WTC11 (cell line): ENCODE data around the gene ELAVL1. TPM values are rescaled to one million over a fixed set of nuclear protein-coding genes. Genes with fewer than 3 reads are reported as not detected.

Experiments
- ATAC-seq: fragments of 200-7000 bp; cut with Tn5 transposase; 2 replicates; pipeline ENCODE4 v1.10.0; 2021; ENCODE audit warnings: mild to moderate bottlenecking, moderate library complexity
- CTCF ChIA-PET: fragments of 300-600 bp; sonication (Branson Sonifier 250); formaldehyde crosslinking; loops from one replicate; lab custom pipeline; 2021; ENCODE audit warnings: antibody characterized with exemption; lab: Charles Lee
- POLR2A ChIA-PET: fragments of 350-600 bp; sonication (Branson Sonifier 250); formaldehyde crosslinking; loops from one replicate; lab custom pipeline; 2021; ENCODE audit warnings: antibody characterized with exemption; lab: Charles Lee
- DNase-seq: peaks from one replicate; pipeline ENCODE4 v3.0.0; 2021; ENCODE audit warnings: low spot score
- H3K27ac Mint-ChIP-seq: 2 replicates; pipeline ENCODE4 v1.8.0; 2021; ENCODE audit warnings: mixed read lengths
- H3K27me3 Mint-ChIP-seq: 2 replicates; pipeline ENCODE4 v1.8.0; 2021; ENCODE audit warnings: low read depth, mild to moderate bottlenecking, moderate library complexity, mixed read lengths
- H3K36me3 Mint-ChIP-seq: 2 replicates; pipeline ENCODE4 v1.8.0; 2021; ENCODE audit warnings: mixed read lengths
- H3K4me1 Mint-ChIP-seq: 2 replicates; pipeline ENCODE4 v1.8.0; 2022; ENCODE audit warnings: mixed read lengths
- H3K4me3 Mint-ChIP-seq: 2 replicates; pipeline ENCODE4 v1.8.0; 2021; ENCODE audit warnings: mild to moderate bottlenecking, moderate library complexity, mixed read lengths
- H3K9me3 Mint-ChIP-seq: 2 replicates; pipeline ENCODE4 v1.8.0; 2021; ENCODE audit warnings: mixed read lengths
- ATF2 ChIP-seq: sonication (generic); formaldehyde crosslinking; IDR thresholded peaks from 2 replicates; pipeline ENCODE4 v1.8.1; 2022; ENCODE audit warnings: low read depth, missing genetic modification reagents, borderline replicate concordance
- CBFB ChIP-seq: sonication (generic); formaldehyde crosslinking; IDR thresholded peaks from 2 replicates; pipeline ENCODE4 v1.8.1; 2022; ENCODE audit warnings: mild to moderate bottlenecking, low read depth, missing genetic modification reagents
- CTCF ChIP-seq: fragments of 200-600 bp; IDR thresholded peaks from 2 replicates; pipeline ENCODE4 v1.8.0; 2022; ENCODE audit warnings: antibody characterized with exemption
- E2F5 ChIP-seq: sonication (generic); formaldehyde crosslinking; IDR thresholded peaks from 2 replicates; pipeline ENCODE4 v1.8.1; 2022; ENCODE audit warnings: mild to moderate bottlenecking, moderate library complexity, missing genetic modification reagents
- FOXK1 ChIP-seq: sonication (generic); formaldehyde crosslinking; IDR thresholded peaks from 2 replicates; pipeline ENCODE4 v1.8.0; 2022; ENCODE audit warnings: mild to moderate bottlenecking, moderate library complexity, missing genetic modification reagents
- MLX ChIP-seq: sonication (generic); formaldehyde crosslinking; IDR thresholded peaks from 2 replicates; pipeline ENCODE4 v1.8.1; 2023; ENCODE audit warnings: mild to moderate bottlenecking, missing genetic modification reagents, moderate library complexity
- NFE2L1 ChIP-seq: sonication (generic); formaldehyde crosslinking; IDR thresholded peaks from 2 replicates; pipeline ENCODE4 v1.8.1; 2023; ENCODE audit warnings: missing genetic modification reagents
- SMAD3 ChIP-seq: sonication (generic); formaldehyde crosslinking; IDR thresholded peaks from 2 replicates; pipeline ENCODE4 v1.8.0; 2022; ENCODE audit warnings: missing genetic modification reagents, mild to moderate bottlenecking, borderline replicate concordance
- TCF7 ChIP-seq: sonication (generic); formaldehyde crosslinking; IDR thresholded peaks from 2 replicates; pipeline ENCODE4 v1.8.0; 2022; ENCODE audit warnings: mild to moderate bottlenecking, low read depth, missing genetic modification reagents, moderate library complexity
- USF2 ChIP-seq: sonication (generic); formaldehyde crosslinking; IDR thresholded peaks from 2 replicates; pipeline ENCODE4 v1.8.1; 2023; ENCODE audit warnings: mild to moderate bottlenecking, missing genetic modification reagents, moderate library complexity
- ZNF121 ChIP-seq: sonication (generic); formaldehyde crosslinking; IDR thresholded peaks from 2 replicates; pipeline ENCODE4 v1.8.0; 2023; ENCODE audit warnings: missing genetic modification reagents
- ZNF263 ChIP-seq: sonication (generic); formaldehyde crosslinking; IDR thresholded peaks from 2 replicates; pipeline ENCODE4 v1.8.1; 2022; ENCODE audit warnings: low read depth, mild to moderate bottlenecking, moderate library complexity, missing genetic modification reagents
- total RNA-seq: library from RNA; stranded (reverse); gene quantifications from 3 replicates; pipeline ENCODE4 v1.2.3, GENCODE V29; 2021
- TF ChIP-seq, protein P1 (sequence below): sonication (generic); formaldehyde crosslinking; IDR thresholded peaks from 2 replicates; pipeline ENCODE4 v1.8.0; 2022; ENCODE audit warnings: mild to moderate bottlenecking, missing genetic modification reagents
- TF ChIP-seq, protein P2 (sequence below): sonication (generic); formaldehyde crosslinking; IDR thresholded peaks from 2 replicates; pipeline ENCODE4 v1.8.0; 2022; ENCODE audit warnings: mild to moderate bottlenecking, missing genetic modification reagents
- TF ChIP-seq, protein P3 (sequence below): sonication (generic); formaldehyde crosslinking; IDR thresholded peaks from 2 replicates; pipeline ENCODE4 v1.8.0; 2022; ENCODE audit warnings: mild to moderate bottlenecking, missing genetic modification reagents

Gene ELAVL1
- total RNA-seq, 1 experiment from 2014 or later = 160 TPM

- TF ChIP-seq CBFB (CRISPR knock-in tag) = no peak
- no peak for TF ChIP-seq ZNF263 (CRISPR knock-in tag)
- no peak for TF ChIP-seq ATF2 (CRISPR knock-in tag)
- TF ChIP-seq NFE2L1 (CRISPR knock-in tag) = no peak
- TF ChIP-seq CTCF = peak; percentile 76
- TF ChIP-seq MLX (CRISPR knock-in tag) = no peak
- TF ChIP-seq SMAD3 (CRISPR knock-in tag) = no peak
- no peak for TF ChIP-seq TCF7 (CRISPR knock-in tag)
- TF ChIP-seq, protein P1, sequence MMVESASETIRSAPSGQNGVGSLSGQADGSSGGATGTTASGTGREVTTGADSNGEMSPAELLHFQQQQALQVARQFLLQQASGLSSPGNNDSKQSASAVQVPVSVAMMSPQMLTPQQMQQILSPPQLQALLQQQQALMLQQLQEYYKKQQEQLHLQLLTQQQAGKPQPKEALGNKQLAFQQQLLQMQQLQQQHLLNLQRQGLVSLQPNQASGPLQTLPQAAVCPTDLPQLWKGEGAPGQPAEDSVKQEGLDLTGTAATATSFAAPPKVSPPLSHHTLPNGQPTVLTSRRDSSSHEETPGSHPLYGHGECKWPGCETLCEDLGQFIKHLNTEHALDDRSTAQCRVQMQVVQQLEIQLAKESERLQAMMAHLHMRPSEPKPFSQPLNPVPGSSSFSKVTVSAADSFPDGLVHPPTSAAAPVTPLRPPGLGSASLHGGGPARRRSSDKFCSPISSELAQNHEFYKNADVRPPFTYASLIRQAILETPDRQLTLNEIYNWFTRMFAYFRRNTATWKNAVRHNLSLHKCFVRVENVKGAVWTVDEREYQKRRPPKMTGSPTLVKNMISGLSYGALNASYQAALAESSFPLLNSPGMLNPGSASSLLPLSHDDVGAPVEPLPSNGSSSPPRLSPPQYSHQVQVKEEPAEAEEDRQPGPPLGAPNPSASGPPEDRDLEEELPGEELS = no peak
- TF ChIP-seq ZNF121 (CRISPR knock-in tag) = 0 out of 2 replicates have a peak, but pooled peaks have one; percentile 51
Measured at GRCh38 chr19:7970716-7971448, 34.6 kb downstream of the ELAVL1 start.

DNA sequence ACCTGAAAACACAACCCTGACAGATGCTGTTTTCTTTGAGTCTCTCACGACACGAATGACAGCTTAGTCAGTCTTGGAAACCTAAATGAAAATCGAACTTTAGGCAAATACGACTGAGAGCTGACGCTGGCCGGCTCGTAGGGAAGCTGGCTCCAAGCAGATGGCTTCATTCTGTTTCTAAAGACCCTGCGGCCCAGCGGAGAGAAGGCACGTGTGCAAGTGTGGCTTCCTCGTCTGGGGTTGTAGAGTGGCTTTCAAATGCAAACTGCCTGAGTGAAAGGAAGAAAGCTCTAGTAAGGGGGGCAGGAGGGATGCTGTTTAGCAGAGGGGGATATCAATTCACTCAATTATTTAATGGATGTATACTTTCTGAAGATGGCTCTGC lies 35.9 kb downstream of the ELAVL1 start:
- ATAC-seq (peak; percentile 77), DNase-seq (peak; percentile 65)
- Mint-ChIP-seq H3K27me3 (no peaks in the 10 kb centered on the region), H3K27ac (peak overlapping the region; percentile 91), H3K9me3 (no peaks in the 10 kb centered on the region)
- POLR2A ChIA-PET = interaction anchor here (0.6 to 1.1 kb wide), 2 partner anchors 26 to 98 kb away, joined by 3 to 6 read pairs; partner anchors contain the start of gene TIMM44
- peak; percentile 38; the same call in 1 of the 2 replicates for TF ChIP-seq FOXK1
- TF ChIP-seq, protein P2, sequence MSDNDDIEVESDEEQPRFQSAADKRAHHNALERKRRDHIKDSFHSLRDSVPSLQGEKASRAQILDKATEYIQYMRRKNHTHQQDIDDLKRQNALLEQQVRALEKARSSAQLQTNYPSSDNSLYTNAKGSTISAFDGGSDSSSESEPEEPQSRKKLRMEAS (CRISPR knock-in tag) = peak; percentile 89
- peak; percentile 74 for TF ChIP-seq USF2 (CRISPR knock-in tag)
- no peak for TF ChIP-seq E2F5 (CRISPR knock-in tag)
- no peak for TF ChIP-seq ZNF263 (CRISPR knock-in tag)
- TF ChIP-seq, protein P3, sequence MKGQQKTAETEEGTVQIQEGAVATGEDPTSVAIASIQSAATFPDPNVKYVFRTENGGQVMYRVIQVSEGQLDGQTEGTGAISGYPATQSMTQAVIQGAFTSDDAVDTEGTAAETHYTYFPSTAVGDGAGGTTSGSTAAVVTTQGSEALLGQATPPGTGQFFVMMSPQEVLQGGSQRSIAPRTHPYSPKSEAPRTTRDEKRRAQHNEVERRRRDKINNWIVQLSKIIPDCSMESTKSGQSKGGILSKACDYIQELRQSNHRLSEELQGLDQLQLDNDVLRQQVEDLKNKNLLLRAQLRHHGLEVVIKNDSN (CRISPR knock-in tag) = peak; percentile 75; the same call in 1 of the 2 replicates
- TF ChIP-seq, all 79 proteins: peak for 4
- Mint-ChIP-seq H3K4me1 (peaks cover 24% of the 10 kb centered on the region), H3K36me3 (peaks cover 58% of the 10 kb centered on the region), H3K4me3 (peak overlapping the region; percentile 24; the same call in 1 of the 2 replicates)
- CTCF ChIA-PET = interaction anchor here (0.6 to 5.1 kb wide), 13 partner anchors 9 to 444 kb away, joined by 3 to 90 read pairs (median 12); partner anchors contain the start of genes MARCHF2 and TIMM44

More at GRCh38 chr19:7970716-7971448, 34.6 kb downstream of the ELAVL1 start:
- Mint-ChIP-seq H3K9me3 (no peaks in the 10 kb centered on the region), H3K4me1 (peaks cover 24% of the 10 kb centered on the region), H3K4me3 (no peak overlapping the region), H3K36me3 (peaks cover 51% of the 10 kb centered on the region), H3K27ac (peak overlapping the region; percentile 80), H3K27me3 (no peaks in the 10 kb centered on the region)
- ATAC-seq (peak; percentile 81), DNase-seq (peak; percentile 85)
- ChIA-PET CTCF (interaction anchor here (0.5 to 5.1 kb wide), 41 partner anchors 9 to 610 kb away, joined by 3 to 90 read pairs (median 4); partner anchors contain the start of genes MARCHF2, SNAPC2 and TIMM44), POLR2A (interaction anchor here (0.5 to 1.1 kb wide), 4 partner anchors 19 to 35 kb away, joined by 3 to 7 read pairs (median 3); partner anchors contain the start of gene TIMM44)
